ENCODE data around the gene RRM1.
A peak's percentile ranks its signal among the peaks of the same experiment; 100 is the strongest.
"Not testable (repeated sequence)": the region's sequence is repeated elsewhere in the genome, so short reads cannot be mapped to it uniquely, and the experiment has no call there.

Gene RRM1

GRCh38 chr11:4146070-4146771 lies 51.6 kb downstream of the RRM1 start:
- DNase-seq: no peak

GRCh38 chr11:4146772-4147098 lies 52.1 kb downstream of the RRM1 start:
- DNase-seq: no peak

- no peak for DNase-seq
Measured at GRCh38 chr11:4154503-4154902, 59.9 kb downstream of the RRM1 start.

GRCh38 chr11:4156571-4156970 lies 62.0 kb downstream of the RRM1 start:
- no peak for DNase-seq

GRCh38 chr11:4158818-4159217 lies 64.2 kb downstream of the RRM1 start:
- not testable (repeated sequence) for DNase-seq

GRCh38 chr11:4161305-4161704 lies 66.7 kb downstream of the RRM1 start:
- no peak for DNase-seq

GRCh38 chr11:4164884-4165590 lies 70.4 kb downstream of the RRM1 start:
- no peak for DNase-seq

- DNase-seq: no peak
Measured at GRCh38 chr11:4167292-4167691, 72.7 kb downstream of the RRM1 start.

GRCh38 chr11:4167758-4168157 lies 73.2 kb downstream of the RRM1 start:
- DNase-seq: no peak

- DNase-seq: not testable (repeated sequence)
Measured at GRCh38 chr11:4175620-4176350, 81.2 kb downstream of the RRM1 start.

- DNase-seq: no peak
Measured at GRCh38 chr11:4178813-4179662, 84.4 kb downstream of the RRM1 start.

GRCh38 chr11:4180441-4181183 lies 86.0 kb downstream of the RRM1 start:
- no peak for DNase-seq

- DNase-seq: peak in 1 of 2 donors; percentile 5
Measured at GRCh38 chr11:4181782-4182721, 87.5 kb downstream of the RRM1 start.

GRCh38 chr11:4183410-4184057 lies 88.9 kb downstream of the RRM1 start:
- DNase-seq: no peak

GRCh38 chr11:4184163-4184916 lies 89.7 kb downstream of the RRM1 start:
- no peak for DNase-seq

- DNase-seq: no peak
Measured at GRCh38 chr11:4185561-4185960, 91.0 kb downstream of the RRM1 start.

- no peak for DNase-seq
Measured at GRCh38 chr11:4186464-4187054, 92.0 kb downstream of the RRM1 start.

- DNase-seq: peak; percentile 75 to 85
Measured at GRCh38 chr11:4187055-4187988, 92.7 kb downstream of the RRM1 start.

Measured in activated CD4-positive, alpha-beta T cell treated with anti-CD3 and anti-CD28 coated beads for 4 hours (primary cell).